OCI-LY7 (cell line): ENCODE measurements around the gene CPEB4. TPM values are rescaled to one million over a fixed set of nuclear protein-coding genes. Genes with fewer than 3 reads are reported as not detected.

Experiments
- BruUV-seq: library from RNA; stranded (reverse); fragments of 400-500 nt; replicated peaks from 2 replicates; lab custom pipeline; 2021; lab: Mats Ljungman, UMichigan
- CTCF ChIA-PET: fragments of 300-600 bp; sonication (Branson Sonifier 250); formaldehyde crosslinking; loops from one replicate; lab custom pipeline; 2022; ENCODE audit warnings: antibody characterized with exemption; ENCODE audit not compliant: unreplicated experiment; lab: Charles Lee
- POLR2A ChIA-PET: fragments of 300-600 bp; sonication (Branson Sonifier 250); formaldehyde crosslinking; loops from one replicate; lab custom pipeline; 2022; ENCODE audit warnings: antibody characterized with exemption; lab: Charles Lee
- DNase-seq: peaks from one replicate; pipeline ENCODE4 v3.0.0-alpha.2; 2015; ENCODE audit warnings: low spot score
- H2AFZ ChIP-seq: fragments of 200-600 bp; sonication (generic), shearing (Covaris generic); 2 replicates; pipeline ENCODE4 v1.6.1; 2014; ENCODE audit warnings: mild to moderate bottlenecking, antibody characterized with exemption, low read length, moderate library complexity
- H3K27ac ChIP-seq: fragments of 200-600 bp; sonication (generic); 2 replicates; pipeline ENCODE4 v1.5.1; 2014; ENCODE audit warnings: mixed run types, low read depth, mild to moderate bottlenecking, moderate library complexity, low read length, inconsistent platforms; ENCODE audit not compliant: poor library complexity, severe bottlenecking
- H3K36me3 ChIP-seq: fragments of 200-600 bp; sonication (generic); 2 replicates; pipeline ENCODE4 v1.6.1; 2014; ENCODE audit warnings: mild to moderate bottlenecking, antibody characterized with exemption, low read length, moderate library complexity, mixed read lengths; ENCODE audit not compliant: insufficient read depth
- H3K4me1 ChIP-seq: fragments of 200-600 bp; sonication (generic); 2 replicates; pipeline ENCODE4 v1.5.1; 2014; ENCODE audit warnings: mild to moderate bottlenecking, low read length; ENCODE audit not compliant: insufficient read depth, poor library complexity, severe bottlenecking
- H3K4me2 ChIP-seq: fragments of 200-600 bp; sonication (generic); 2 replicates; pipeline ENCODE4 v1.6.1; 2014; ENCODE audit warnings: mild to moderate bottlenecking, low read length
- H3K4me3 ChIP-seq: fragments of 200-600 bp; sonication (generic); 2 replicates; pipeline ENCODE4 v1.5.1; 2014; ENCODE audit warnings: mild to moderate bottlenecking, low read depth, low read length; ENCODE audit not compliant: poor library complexity, severe bottlenecking
- H3K79me2 ChIP-seq: fragments of 200-600 bp; sonication (generic); 2 replicates; pipeline ENCODE4 v1.6.1; 2016; ENCODE audit warnings: low read depth, mild to moderate bottlenecking, low read length, moderate library complexity, mixed read lengths; ENCODE audit not compliant: insufficient read depth
- H3K9me2 ChIP-seq: fragments of 200-600 bp; sonication (generic); 2 replicates; pipeline ENCODE4 v1.6.1; 2016; ENCODE audit warnings: mild to moderate bottlenecking, low read length, mixed read lengths; ENCODE audit not compliant: insufficient read depth
- H3K9me3 ChIP-seq: fragments of 200-600 bp; sonication (generic); 2 replicates; pipeline ENCODE4 v1.6.1; 2014; ENCODE audit warnings: mild to moderate bottlenecking, mixed run types, low read length, mixed read lengths
- H4K20me1 ChIP-seq: fragments of 200-600 bp; sonication (generic); 2 replicates; pipeline ENCODE4 v1.6.1; 2014; ENCODE audit warnings: mild to moderate bottlenecking, antibody characterized with exemption, low read length, moderate library complexity, mixed read lengths; ENCODE audit not compliant: insufficient read depth
- CTCF ChIP-seq: fragments of 200-600 bp; sonication (generic); conservative IDR thresholded peaks from 2 replicates; pipeline ENCODE4 v1.5.1; 2014; ENCODE audit warnings: mild to moderate bottlenecking, antibody characterized with exemption, low read length, moderate library complexity, mixed read lengths
- EZH2phosphoT487 ChIP-seq: fragments of 200-600 bp; sonication (generic); IDR thresholded peaks from 2 replicates; pipeline ENCODE4 v1.6.1; 2018; ENCODE audit warnings: low read depth, borderline replicate concordance, mild to moderate bottlenecking, mixed run types, antibody characterized with exemption, low read length, moderate library complexity, mixed read lengths
- intact Hi-C: fragments of 100-400 bp; cut with micrococcal nuclease; formaldehyde crosslinking; loops from one replicate; pipeline ENCODE4 v1.10.0; 2022; ENCODE audit not compliant: unreplicated experiment
- total RNA-seq, 2 experiments: library from RNA; depleted of rRNA in 1 of 2; stranded (reverse); fragments of >200 nt in 1 of 2; shearing (Covaris generic) in 1 of 2; gene quantifications; 2 replicates each; pipeline ENCODE4 v1.2.3, GENCODE V29; 2014 to 2022

Gene CPEB4
- total RNA-seq, 2 experiments from 2014 or later, result 12.6 to 31.8 TPM

DNA sequence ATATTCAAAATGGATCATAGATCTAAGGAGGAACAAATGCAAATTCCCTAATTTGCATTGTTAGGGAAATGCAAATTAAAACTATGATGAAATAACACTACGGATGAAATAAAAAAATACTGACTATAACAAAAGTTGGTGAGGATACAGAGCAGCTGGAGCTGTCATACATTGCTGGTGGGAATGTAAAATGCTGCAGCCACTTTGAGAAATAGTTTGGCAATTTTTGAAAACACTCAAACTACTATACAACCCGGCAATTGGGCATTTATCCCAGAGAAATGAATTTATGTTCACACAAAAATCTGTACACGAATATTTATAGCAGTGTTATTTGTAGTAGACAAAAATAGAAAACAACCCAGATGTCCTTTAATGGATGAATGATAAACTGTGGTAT, 123.3 kb downstream of the CPEB4 start:
- Histone ChIP-seq H3K4me3 (no peak overlapping the region), H4K20me1 (no peaks in the 10 kb centered on the region), H3K9me2 (no peaks in the 10 kb centered on the region), H3K4me2 (no peak overlapping the region), H3K4me1 (no peaks in the 10 kb centered on the region), H3K27ac (no peak overlapping the region), H3K9me3 (no peaks in the 10 kb centered on the region), H3K79me2 (no peaks in the 10 kb centered on the region), H3K36me3 (no peaks in the 10 kb centered on the region), H2AFZ (no peak overlapping the region)
- intact Hi-C loops, result no loop called here
- no TSS peak for BruUV-seq
- TF ChIP-seq CTCF (no peak), EZH2phosphoT487 (no peak)
- DNase-seq, result no peak
- CTCF ChIA-PET, result no interaction called here
- POLR2A ChIA-PET, result no interaction called here

Other genes with a start within 250 kb of the CPEB4 start
- not detected in 2 replicates for gene C5orf47, start 100.8 kb downstream of the CPEB4 start, total RNA-seq (2014; rRNA removed; shearing (Covaris generic))
- gene C5orf47, start 100.8 kb downstream of the CPEB4 start, total RNA-seq (2022), result not detected in 2 replicates
- gene NSG2, start 157.4 kb downstream of the CPEB4 start, total RNA-seq (2014; rRNA removed; shearing (Covaris generic)), result not detected in 2 replicates
- not detected in 2 replicates for gene NSG2, start 157.4 kb downstream of the CPEB4 start, total RNA-seq (2022)